HG03280 (cell line): ENCODE results near the gene ARHGAP18.

Experiments used
- ATAC-seq: cut with Tn5 transposase; IDR thresholded peaks from one replicate; pipeline ENCODE4 v1.9.1; 2021; ENCODE audit warnings: mild to moderate bottlenecking, moderate library complexity; ENCODE audit not compliant: unreplicated experiment

ARHGAP18 gene

DNA sequence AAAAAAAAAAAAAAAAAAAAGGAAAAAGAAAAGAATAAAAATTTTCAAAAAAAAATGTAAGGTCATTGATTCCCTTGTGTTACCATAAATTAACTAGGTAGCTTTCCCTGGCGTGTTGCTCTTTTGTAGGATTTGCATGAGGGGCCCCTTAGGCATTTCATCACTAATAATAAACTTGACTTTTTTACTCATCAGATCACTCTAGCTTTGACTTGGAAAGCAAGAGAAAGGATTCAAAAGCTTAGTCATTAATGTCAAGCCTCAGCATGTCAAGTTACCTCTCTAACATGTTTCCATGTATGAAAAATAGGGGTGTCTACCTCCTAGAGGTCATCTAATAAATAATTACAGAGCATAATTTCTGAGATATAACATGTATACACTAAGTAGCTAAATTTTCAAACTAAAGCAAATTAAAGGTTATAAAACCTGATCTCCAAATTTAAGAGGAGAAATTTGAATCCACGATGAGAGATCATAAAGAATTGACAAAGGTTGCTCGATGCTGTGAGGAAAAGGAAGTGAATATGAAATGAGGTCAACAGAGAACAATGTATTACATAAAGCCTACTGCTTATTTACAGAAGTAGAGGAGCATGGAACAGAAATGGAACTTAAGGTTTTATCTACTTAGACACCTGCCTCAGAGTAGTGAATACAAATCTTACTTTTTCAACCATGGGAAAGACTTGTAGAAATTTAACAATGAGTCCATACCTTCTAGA, 86.8 kb downstream of the ARHGAP18 start:
- ATAC-seq = no peak

DNA sequence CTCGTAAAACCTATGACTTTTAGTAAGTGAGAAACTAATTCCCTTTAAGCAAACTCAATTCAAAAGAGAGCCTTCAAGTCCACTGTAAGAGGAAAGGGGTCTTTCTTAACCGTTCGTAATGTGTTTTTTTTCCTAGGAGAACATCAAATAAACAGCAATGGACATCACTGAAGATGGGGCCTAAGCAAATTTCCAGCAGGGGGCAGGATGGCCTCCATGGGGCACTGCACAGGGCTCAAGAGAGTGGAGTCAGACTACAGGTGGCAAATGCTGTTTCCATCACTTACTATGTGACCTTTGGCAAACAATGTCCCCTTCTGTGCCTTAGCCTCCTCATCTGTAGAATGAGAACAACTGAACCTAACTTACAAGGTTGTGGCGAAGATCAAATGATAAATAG, 88.7 kb downstream of the ARHGAP18 start:
- no peak for ATAC-seq

DNA sequence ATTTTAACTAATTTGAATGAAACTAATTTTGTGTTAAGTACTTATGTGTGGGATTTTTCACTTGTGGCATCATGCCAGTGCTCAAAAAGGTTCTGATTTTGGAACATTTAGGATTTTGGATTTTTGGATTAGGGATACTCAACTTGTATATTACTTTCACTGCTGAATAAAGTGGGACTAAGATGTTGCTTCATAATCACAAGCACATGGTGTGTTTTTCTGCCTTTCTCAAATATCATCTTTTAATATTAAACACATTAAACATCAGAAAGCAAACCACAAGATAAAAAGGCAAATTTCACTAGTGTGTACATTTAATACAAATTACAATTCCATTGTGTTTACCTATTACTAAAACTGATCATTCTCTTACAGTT, 89.8 kb downstream of the ARHGAP18 start:
- no peak for ATAC-seq

DNA sequence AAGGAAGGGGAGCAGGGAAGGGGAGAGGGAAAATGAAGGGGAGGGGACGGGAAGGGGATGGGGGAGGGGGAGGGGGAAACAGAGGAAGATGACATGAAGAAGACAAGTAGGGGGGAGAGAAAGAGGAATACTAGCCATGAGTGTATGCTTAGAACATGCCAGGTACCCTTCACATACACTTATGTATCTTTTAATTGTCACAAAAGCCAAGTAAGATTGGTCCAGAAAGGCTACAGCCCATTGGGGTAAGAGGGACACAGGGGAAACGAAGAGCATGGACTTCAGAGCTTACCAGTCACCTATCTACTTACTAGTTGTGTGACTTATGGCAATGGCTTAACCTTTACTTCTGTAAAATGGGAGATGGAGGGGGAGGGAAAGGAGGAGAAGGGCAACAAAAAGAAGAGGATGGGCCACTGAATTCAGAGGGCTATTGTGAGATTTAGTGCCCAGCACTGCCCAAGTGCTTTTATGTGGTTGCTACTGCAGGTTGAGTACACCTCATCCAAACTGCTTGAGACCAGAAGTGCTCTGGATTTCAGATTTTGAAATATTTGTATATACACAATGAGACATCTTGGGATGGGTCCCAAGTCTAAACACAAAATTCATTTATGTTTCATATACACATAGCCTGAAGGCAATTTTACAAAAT, 90.3 kb downstream of the ARHGAP18 start:
- no peak for ATAC-seq

DNA sequence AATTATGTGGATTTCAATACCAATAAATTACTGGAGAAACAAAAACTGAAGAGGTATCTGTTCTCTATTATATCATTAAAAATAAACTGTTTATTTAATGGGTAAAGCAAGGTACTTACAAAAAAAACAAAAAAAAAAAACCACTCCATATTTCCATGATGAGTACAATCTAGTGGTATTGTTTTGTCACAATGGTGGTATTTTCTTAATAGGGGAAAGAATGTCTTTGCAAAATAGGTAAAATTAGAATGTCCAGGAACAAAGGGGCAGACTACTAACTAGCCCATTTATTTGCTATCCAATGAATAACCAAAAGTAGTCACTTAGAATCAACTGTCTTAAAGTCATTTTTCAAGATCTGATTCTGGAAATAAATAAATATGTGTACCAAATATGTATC, 92.0 kb downstream of the ARHGAP18 start:
- ATAC-seq = no peak

DNA sequence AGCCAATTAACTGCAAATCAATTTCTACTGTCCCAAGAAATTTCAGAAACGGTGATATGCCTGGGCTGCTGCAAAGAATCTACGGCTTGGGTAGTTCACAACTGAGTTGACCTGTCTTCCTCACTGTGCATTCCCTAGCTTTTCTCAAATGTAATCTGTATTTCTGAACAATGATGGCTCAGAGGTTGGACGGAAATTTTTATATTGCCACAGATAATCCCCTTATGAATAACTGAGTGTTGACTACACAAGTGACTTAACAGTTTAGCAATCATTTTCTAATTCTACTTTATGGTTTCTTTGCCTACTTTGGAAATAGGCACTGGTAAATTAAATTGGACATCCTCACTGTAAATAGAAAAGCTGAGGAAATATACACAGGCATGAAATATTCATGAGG, 94.5 kb downstream of the ARHGAP18 start:
- no peak for ATAC-seq

DNA sequence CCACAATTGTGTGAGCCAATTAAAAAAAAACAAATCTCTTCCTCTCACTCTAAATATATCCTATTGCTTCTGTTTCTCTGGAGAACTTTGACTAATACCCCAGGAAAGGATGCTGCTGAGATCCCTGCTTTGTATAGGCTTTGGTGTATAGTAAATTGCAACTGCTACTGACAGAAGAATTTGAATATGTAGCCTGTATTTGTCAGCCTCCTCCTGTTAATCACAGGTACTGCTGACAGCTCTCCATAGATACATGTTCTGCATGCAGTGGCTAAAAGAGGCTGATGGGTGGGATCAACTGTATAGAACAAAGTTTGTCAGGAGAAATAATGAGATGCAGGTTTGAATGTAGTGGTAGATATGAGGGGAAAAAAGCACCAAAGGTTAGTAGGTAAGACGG, 95.0 kb downstream of the ARHGAP18 start:
- ATAC-seq = no peak

DNA sequence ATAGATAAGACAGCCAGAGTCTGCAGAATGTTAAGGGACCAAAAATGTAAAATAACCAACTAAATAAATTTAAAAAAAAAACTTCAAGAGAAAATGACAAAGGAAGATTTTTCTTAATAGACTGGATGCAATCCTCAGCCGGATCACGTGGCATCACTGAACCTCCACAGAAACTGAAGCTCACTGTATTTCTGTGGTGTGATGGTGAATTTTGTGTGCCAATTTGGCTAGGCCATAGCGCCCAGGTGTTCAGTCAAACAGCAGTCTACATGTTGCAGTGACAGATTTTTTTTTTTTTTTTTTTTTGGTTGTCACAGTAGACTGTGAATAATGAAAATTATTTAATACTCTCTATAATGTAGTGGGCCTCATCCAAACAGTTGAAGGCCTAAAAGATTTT, 95.5 kb downstream of the ARHGAP18 start:
- ATAC-seq = no peak

DNA sequence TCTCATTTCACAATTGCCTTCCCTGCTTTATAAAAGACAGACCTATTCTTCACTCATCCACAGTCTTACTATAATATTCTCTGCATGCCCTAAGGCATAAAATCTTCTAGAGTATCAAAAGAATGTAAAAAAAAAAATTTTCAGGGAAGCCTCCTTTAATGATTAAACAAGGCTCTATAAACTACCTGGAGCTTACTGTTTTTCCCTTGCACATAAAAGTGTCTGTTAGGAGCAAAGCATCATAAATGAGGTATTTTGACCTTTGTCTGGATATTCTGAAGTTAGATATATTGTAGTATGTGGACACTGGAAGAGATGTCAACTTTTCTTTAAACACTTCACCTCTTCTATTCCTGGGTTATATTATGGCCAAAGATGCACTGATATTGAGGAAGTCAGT, 97.5 kb downstream of the ARHGAP18 start:
- ATAC-seq = no peak

DNA sequence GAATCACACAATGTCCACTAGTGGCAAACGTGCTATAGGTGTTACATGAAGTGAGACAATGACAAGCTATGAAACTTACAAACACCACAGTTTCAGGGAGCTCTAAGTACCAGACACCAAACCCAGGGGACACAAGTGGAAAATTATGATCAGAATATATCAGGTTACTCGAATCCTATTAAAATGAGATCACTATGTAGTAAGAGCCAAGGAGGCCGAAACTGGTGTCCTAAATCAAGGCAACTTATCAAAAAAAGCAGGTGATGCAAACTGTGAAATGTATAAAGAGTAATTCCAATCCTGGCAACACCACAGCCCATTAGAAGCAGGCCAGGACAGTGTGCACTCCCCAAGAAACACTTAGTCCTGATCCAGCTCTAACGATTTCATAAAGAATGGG, 100.3 kb downstream of the ARHGAP18 start:
- ATAC-seq = no peak

DNA sequence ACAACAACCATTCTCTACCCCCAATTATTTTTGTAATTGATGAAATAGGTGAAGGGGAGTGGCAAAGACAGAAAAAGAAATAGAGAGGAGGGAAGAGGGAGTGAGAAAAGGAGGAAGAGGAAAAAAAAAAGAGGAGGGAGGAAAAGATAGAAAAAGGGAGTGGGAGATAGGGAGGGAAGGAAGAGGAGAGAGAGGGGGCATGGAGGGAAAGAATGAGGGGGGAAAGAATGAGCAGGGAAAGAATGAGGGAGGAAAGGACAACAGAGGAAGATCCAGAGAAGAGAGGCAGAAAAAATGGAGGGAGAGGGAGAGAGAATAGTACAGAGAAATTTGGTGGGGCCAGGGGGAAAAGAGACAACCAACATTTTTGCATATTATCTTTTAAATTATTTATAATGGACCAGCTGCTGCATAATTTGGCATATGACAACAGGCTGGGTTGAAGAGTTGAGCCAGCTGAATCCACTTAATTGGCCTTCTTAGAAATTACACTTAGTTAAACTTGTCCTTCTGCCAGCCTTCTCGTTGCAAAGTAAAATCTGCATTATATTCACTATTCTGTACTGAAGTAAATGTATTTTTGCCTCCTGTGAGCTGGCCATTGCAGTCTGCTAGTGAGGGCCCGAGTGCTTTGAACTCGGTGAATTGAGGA, 101.0 kb downstream of the ARHGAP18 start:
- ATAC-seq = no peak

DNA sequence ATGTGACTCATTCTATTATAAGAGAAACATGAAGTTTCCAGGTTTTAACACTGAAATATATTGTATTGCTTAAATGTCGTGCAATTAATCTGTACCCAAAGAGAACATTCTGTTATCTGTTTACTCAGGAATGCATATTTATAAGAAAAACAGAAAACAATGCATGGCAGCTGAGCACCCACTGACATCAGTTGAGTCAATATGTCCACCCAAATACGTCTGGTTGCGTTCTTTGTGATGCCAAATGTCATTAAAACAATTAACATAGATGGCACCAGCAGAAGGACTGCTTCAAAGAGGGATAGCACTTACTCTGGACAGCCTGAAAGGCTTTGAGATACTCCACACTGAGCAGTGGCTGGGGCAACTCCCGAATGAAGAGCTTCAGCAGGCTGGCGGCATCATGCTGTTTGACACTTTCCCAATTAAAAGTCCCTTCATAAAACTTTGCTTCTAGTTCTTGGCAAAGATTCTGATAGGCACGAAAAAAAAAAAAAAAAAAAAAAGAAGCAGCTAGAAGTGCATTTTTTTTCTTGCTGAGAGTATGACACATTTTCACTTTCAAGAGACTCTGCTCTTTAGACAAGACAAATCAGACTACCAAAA, 102.3 kb downstream of the ARHGAP18 start:
- ATAC-seq = no peak

DNA sequence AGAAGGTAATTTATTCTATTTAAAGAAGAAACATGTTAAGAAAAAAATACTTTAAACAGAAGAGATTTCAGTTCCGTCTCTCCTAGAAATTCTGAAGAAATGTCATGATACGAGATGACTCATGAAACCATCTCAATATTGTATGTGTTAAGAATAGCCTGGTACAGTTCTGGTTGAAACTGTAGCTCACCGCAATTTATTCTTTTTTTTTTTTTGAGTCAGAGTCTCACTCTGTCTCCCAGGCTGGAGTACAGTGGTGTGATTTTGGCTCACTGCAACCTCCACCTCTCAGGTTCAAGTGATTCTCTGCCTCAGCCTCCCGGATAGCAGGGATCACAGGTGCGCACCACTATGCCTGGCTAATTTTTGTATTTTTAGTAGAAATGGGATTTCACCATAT, 103.3 kb downstream of the ARHGAP18 start:
- ATAC-seq = peak; percentile 82

DNA sequence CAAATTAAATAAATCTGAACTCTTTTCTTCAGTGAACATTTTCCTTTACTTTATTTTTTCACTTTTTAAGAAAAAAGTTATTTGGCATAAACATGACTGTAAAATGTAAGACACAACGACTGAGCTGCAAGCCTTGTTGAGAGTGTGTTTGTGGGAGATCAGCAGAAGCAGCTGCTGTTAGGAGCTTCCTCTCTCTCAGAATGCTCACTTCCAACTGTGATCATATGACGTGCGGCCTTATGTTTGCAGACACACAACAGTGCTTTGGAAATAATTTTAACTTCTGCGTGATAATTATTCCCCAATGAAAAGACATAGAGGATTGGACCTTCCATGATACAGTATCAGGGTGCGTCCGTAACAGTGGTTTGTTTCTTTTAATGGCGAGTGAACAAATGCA, 104.0 kb downstream of the ARHGAP18 start:
- ATAC-seq = no peak

DNA sequence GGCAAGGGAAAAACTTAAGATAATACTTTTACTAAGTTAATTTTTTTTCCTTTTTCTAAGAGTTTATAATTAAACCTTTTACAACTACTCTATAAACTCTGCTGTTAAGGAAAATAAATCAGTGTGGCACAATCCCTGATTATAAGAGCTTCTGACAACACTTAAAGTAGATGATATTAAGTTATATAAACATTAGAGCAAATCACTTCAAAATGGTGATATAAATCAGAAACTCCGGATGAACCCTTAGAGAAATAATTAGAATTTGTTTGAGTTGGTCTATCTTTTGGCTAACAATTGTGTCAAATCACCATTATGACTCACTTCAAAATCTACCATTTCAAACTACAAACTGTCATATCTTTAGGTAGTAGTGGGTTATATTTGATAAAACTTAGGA, 104.9 kb downstream of the ARHGAP18 start:
- ATAC-seq = no peak

DNA sequence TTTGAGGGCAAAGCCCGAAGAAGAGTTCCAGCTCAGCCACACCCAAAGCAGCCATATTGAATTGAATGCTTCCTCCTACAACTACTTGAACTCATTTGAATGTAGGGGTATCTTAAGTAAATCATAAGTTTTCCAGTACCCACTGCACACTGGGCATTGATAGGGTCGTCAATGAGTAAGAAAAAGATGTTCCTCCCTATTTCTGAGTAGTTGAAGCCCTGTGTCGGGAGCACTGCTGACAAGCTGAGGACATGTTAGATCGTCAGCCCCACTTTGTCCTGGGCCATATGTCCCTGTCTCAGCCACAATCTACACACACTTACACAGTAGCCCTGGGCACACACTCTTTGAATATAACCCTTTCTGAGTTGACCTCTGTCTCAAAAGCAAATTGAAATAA, 105.7 kb downstream of the ARHGAP18 start:
- no peak for ATAC-seq

DNA sequence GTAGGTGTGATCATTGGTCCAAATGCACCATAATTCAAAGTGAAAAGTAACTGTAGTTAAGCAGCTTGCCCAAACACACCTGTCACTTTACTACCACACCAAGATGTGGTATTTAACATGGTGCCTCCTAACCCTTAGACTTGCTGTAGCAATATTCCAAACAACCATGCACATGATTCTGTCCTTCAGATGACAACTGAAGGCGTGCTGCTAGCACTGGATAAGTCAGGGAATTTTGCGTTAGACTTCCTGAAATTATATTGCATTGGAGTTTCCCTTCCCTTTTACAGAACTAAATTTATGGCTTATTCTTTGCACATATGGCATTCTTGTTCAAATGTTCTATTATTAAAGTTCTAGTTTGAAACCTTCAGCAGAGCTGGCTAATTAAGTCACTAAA, 106.2 kb downstream of the ARHGAP18 start:
- no peak for ATAC-seq

DNA sequence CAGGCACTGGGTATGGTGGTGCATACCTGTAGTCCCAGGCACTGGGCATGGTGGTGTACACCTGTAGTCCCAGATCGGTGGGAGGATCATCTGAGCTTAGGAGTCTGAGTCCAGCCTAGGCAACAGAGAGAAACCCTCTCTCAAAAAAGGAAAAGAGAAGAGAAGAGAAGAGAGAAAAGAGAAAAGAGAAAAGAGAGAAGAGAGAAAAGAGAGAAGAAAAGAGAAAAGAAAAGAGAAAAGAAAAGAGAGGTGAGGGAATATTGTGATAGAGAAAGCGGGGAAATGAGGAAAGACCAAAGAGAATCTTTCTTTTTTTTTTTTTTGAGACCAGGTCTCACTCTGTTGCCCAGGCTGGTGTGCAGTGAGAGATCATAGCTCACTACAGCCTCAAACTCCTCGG, 108.7 kb downstream of the ARHGAP18 start:
- ATAC-seq = no peak

DNA sequence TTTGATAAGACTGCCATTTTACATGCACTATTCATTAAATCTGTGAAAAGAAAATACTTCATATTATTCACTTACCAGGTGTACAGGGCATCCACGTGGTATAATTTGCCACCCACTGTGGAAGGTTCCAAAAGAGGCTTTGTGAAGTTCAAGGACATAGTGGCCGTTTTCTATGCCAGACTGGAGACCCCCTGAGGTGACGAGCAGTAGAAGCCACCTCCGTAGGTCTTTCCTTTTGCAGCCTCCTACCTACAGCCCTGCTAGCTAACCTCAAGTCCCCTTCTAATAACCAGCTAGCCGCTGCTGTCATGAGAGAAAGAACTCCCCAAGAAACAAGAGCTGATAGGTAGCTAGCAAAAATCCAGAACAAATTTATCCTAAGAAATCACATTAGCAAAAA, 110.5 kb downstream of the ARHGAP18 start:
- ATAC-seq = no peak

DNA sequence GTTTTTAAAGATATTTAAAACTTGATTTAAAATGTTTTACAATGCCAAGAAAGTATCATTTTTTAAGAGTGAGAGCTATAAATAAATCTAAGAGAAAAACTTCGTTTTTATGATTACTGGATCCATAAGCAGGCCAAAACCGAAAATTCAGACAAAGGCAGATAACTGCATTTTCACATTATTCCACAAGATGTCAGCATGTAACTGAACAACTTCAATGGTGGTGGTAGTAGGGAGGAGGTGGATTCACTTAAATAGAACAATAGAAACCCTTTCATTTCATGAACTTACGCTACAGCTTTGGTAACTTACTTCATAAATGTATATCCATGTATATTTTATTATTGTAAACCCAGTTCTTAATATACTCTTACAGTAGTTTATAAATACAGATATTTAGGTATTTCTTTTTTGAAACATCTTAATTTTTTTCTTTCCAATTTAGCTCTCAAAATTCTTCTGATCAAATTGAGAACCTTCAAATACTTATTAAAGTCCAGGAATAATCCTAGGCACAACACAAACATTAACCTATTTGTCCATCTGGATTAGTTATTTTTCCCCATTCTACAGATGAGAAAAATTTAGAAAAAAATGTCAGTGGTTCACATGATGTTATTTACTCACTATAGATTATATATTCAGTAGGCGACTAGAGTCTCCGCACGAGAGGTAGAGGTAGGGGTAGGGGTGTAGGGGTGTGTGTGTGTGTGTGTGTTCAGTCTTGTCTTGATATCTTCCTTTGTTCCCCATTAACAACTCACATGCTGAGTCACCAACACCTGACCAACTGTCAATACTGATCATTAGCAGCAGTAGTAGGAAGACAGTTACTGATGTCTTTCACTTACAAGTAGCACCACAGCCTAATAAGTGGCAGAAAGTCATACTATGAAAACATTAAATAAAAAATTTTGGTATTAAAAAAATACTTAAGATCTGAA, 111.5 kb downstream of the ARHGAP18 start:
- peak; percentile 63 for ATAC-seq
